Fibroblast of skin of left biceps (primary cell): ENCODE data around the gene SLC30A10.
"Not testable (repeated sequence)": the region's sequence is repeated elsewhere in the genome, so short reads cannot be mapped to it uniquely, and the experiment has no call there.

ENCODE experiments used
- DNase-seq, 2 experiments: peaks; one replicate each; pipeline ENCODE4 v3.0.0-alpha.2; 2013; ENCODE audit warnings: low read depth in 2 of 2

Gene SLC30A10

DNA sequence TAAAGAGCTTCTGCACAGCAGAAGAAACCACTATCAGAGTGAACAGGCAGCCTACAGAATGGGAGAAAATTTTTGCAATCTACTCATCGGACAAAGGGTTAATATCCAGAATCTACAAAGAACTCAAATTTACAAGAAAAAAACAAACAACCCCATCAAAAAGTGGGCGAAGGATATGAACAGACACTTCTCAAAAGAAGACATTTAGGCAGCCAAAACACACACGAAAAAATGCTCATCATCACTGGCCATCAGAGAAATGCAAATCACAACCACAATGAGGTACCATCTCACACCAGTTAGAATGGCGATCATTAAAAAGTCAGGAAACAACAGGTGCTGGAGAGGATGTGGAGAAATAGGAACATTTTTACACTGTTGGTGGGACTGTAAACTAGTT is 36.5 kb downstream of the SLC30A10 start:
- DNase-seq: not testable (repeated sequence)

DNA sequence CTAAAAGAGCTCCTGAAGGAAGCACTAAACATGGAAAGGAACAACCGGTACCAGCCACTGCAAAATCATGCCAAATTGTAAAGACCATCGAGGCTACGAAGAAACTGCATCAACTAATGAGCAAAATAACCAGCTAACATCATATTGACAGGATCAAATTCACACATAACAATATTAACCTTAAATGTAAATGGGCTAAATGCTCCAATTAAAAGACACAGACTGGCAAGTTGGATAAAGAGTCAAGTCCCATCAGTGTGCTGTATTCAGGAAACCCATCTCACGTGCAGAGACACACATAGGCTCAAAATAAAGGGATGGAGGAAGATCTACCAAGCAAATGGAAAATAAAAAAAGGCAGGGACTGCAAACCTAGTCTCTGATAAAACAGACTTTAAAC is 39.7 kb downstream of the SLC30A10 start:
- not testable (repeated sequence) for DNase-seq

DNA sequence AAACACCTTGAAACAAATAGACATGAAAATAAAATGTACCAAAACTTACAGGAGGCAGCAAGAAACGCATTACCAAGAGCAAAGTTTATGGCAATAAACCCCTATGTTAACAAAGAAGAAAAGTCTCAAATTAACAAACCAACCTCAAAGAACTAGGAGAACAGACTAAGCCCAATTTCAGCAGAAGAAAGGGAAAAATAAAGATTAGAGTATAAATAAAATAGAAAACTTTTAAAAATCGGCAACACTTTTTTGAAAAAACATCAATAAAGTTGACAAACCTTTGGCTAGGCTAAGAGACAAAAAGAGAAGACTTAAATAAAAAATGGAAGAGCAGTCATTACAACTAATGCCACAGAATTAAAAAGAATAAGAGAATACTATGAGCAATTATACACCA is 42.7 kb downstream of the SLC30A10 start:
- no peak for DNase-seq

DNA sequence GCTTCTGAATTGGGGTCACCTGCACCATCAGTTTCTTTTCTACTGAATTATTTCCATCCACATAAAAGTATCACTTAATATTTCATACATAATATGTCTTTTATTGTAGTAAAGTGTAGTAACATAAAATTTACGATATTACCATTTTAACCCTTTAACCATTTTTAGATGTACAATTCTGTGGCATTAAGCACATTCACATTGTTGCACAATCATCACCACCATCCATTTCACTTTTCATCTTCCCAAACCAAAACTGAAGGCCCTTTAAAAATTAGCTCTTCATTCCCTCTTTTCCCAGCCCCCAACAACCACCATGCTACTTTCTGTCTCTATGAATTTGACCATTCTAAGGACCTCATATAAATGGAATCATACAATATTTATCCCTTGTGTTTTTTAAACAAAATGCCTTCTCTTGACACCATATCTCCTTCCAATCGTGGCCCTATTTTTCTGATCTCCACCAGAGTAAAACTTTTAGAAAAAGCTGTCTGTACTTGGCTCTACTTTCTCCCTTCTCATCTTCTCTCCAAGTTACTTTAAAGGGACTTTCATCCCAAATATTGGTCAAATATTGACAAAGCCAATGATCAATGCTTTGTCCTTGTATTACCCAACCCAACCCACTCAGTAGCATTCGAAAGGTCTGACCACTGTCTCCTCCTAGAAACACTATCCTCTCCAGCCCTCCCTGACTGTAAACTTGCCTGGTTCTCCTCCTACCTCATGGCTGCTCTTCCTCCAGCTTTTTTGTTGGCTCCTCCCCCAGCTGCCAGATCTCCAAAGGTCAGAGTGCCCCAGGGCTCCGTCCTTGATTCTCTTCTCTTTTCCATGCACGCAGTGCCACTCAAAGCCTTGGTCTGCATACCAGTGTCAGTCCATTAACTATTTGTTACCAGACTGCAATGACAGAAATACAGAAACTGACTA is 44.7 kb downstream of the SLC30A10 start:
- DNase-seq: no peak

DNA sequence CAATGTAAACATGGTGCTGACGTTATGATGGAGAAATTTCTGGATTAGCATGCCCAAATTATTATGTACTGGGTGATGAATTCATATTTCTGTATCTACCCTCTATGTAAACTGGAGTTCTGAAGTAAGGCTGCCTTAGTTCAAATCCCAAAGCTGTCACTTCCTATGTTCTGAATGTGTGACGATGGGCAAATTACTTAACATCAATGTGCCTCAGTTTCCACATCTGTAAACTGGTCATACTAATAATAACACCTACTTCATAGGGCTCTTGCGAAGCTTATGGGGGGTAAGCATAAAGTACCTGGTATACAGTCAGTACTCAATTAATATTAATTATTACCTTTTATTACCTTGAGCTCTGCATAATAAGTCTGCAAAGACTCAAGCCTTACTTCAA is 45.6 kb downstream of the SLC30A10 start:
- no peak for DNase-seq

DNA sequence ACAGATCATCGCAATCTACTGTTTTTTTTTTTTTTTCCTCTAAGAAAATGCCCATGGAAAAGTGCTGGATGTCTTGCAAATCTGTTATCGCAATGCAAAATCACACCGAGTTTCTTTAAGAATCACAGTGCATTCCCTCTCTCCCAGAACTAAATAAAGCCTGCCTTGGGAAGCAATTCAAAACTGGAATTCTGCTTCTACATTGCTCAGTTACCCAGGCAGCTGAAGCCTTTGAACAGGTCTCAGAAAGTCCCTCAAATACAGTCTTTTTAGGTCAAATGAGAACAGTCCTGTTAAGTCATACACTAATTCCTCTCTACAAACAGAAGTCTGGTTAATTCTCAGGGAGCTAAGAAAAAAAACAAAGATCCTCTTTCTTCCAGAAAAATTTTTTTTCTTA is 46.3 kb downstream of the SLC30A10 start:
- no peak for DNase-seq

DNA sequence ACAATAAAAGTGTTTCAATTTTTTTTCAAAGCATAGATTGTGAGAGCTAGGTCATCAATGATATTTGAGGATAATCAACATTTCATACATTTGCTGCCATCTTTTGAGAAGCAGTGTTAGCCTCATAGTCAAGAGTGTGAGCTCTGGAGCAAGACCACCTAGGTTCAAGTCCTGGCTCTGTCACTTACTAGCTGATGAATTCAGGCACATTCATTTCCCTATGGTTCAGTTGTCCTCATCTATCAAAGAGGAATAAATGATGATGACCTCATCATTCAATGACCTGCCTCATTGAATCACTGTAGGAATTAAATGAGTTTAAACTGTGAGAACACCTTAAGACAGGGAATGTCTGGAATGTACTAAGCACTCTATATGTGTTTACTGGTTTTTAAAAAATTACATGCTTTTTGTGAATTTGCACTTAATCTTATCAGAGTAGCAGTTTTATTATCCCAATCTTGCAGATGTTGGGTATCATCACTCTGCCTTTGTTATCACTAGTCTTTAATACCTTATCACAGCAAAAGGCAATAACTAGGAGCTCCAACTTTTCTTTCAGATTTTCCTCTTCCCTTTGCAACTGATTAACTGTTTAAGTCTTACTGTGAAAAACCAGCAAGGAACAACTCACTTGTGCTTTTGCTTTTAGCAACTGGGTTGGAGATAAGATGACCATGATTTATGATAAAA is 47.4 kb downstream of the SLC30A10 start:
- no peak for DNase-seq

DNA sequence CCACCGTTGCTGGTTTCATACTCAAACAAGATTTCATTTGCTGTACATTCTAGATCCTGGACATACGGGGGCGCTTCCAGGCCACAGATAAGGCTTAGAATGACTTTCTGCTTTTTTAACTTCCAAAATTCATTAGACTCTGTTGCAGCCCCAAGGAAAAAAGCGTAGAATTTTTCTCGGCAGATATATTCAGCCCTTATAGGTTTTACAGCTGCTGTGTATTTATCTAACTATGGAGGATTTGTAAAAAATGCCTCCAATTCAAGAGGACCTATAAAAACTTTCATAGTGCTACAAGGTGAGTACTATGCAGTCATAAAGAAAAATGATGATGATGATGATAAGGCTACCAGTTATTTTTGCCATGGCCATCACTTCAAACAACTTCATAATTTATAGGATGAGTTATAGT is 51.6 kb downstream of the SLC30A10 start:
- DNase-seq: no peak

DNA sequence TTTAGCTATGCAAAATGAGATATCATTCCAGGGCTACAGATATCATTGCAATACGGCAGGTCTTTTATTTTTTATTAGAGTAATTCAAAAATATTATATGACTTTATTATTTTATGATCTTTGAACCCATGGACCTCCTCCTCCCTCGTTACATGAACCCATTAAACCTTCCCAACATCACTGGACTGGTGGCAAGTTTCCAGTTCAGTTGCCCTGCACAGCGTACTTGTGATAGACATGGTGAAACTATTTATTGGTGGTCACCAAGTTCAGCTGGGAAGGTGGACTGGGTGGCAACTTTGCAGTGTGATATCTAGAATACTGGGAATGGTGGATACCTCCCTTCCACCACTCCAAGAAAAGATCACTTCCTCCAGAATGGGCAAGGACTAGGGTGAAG is 52.5 kb downstream of the SLC30A10 start:
- DNase-seq: no peak

DNA sequence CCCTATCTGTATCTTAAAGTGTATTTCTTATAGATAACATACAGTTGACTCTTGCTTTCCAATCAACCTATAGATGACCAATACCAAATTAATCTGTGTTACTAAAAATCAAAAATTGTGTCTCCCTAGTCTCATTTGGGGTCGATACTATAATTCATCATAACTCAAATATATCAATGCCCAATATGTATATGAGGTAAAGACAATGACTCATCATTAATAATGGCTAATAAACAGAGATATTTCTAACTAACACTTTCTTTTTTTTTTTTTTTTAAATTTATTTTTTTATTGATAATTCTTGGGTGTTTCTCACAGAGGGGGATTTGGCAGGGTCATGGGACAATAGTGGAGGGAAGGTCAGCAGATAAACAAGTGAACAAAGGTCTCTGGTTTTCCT is 55.8 kb downstream of the SLC30A10 start:
- DNase-seq: not testable (repeated sequence)

DNA sequence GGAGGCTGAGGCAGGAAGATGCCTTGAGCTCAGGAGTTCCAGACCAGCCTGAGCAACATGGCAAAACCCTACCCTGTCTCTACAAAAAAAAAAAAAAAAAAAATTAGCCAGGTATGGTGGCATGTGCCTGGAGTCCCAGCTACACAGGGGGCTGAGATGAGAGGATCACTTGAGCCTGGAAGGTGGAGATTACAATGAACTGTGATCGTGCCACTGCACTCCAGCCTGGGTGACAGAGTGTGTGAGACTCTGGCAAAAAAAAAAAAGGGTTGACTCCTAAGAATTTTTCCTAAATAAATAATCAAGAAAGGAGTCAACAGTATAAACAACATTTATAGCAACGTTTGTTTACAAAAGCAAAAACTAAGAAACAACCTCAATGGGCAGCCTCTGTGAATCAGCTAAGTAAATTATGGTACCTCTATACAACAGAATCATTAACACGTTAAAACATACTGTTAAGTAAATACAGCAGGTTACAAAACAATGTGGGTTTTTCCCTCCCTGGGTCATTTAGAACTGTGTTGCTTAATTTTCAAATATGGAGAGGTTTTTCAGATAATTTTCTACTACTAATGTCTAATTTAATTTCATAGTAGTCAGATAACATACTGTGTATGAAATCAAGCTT is 56.8 kb downstream of the SLC30A10 start:
- DNase-seq: no peak

DNA sequence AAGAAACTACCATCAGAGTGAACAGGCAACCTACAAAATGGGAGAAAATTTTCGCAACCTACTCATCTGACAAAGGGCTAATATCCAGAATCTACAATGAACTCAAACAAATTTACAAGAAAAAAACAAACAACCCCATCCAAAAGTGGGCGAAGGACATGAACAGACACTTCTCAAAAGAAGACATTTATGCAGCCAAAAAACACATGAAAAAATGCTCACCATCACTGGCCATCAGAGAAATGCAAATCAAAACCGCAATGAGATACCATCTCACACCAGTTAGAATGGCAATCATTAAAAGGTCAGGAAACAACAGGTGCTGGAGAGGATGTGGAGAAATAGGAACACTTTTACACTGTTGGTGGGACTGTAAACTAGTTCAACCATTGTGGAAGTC is 59.7 kb downstream of the SLC30A10 start:
- not testable (repeated sequence) for DNase-seq
